Measurements from ENCODE around the gene MAB21L4.

The MAB21L4 gene

DNA sequence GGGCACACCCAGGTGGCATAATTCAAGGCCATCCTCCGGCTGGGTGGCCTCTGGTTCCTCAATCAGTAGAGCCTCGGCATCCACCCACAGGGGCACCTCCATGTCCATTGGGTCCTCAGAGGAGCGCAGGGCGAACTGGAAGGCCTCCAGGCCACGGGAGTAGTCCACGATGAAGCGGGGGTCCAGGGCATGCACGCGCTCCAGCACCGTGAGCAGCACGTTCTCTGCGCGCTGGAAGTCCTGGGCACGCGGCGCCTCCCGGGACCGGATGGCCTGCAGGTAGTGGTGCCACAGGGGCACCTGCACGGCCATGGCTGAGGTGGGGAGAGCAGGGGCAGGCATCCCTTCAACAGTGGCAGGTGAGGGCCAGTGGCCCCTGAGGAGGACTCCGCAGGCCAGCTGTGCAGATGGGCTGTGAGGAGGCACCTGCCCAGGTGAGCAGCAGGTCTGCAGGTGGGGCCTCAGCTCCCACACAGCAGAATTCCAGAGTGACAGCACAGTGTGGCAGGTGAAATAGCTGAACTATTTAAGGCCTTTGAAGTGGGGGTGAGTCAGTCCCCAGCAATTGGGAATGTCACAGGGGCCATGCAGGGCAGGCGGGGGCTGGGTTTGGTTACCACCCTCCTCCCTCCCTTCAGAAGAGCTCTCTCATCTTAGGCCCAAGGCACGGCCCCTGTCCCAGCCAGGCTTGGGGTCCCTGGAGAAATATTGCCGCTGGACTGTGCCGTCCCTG, at the start of gene MAB21L4:
Gene MAB21L4, minus strand, starts transcription at position 501 of the 733 bp plus-strand sequence. Its CDS starts 159 bp downstream, at position 342.
- TF ChIP-seq, protein P1, sequence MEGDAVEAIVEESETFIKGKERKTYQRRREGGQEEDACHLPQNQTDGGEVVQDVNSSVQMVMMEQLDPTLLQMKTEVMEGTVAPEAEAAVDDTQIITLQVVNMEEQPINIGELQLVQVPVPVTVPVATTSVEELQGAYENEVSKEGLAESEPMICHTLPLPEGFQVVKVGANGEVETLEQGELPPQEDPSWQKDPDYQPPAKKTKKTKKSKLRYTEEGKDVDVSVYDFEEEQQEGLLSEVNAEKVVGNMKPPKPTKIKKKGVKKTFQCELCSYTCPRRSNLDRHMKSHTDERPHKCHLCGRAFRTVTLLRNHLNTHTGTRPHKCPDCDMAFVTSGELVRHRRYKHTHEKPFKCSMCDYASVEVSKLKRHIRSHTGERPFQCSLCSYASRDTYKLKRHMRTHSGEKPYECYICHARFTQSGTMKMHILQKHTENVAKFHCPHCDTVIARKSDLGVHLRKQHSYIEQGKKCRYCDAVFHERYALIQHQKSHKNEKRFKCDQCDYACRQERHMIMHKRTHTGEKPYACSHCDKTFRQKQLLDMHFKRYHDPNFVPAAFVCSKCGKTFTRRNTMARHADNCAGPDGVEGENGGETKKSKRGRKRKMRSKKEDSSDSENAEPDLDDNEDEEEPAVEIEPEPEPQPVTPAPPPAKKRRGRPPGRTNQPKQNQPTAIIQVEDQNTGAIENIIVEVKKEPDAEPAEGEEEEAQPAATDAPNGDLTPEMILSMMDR (IDR thresholded peaks at IDR 0.05; ENCODE audit: low read depth, low read length), result no peak
- no peaks in the 10 kb centered on the region for H3K36me3 ChIP-seq
- H3K4me3 ChIP-seq (ENCODE audit: low read depth, low read length), result no peak within 1 kb of the TSS
- DNase-seq, result no peak
- H3K27ac ChIP-seq, result no peak within 1 kb of the TSS
- no peaks in the 10 kb centered on the region for H3K27me3 ChIP-seq (ENCODE audit: insufficient read depth, low read depth, severe bottlenecking)
- no peaks in the 10 kb centered on the region for H3K9me3 ChIP-seq (ENCODE audit: severe bottlenecking)

GRCh38 chr2:240936106-240936505, 40.1 kb upstream of the MAB21L4 start:
- no peaks in the 10 kb centered on the region for H3K27me3 ChIP-seq (ENCODE audit: insufficient read depth, low read depth, severe bottlenecking)
- TF ChIP-seq, protein P1 (IDR thresholded peaks at IDR 0.05; ENCODE audit: low read depth, low read length), result no peak
- no peak overlapping the region for H3K4me3 ChIP-seq (ENCODE audit: low read depth, low read length)
- H3K9me3 ChIP-seq (ENCODE audit: severe bottlenecking), result peaks cover 3% of the 10 kb centered on the region
- H3K36me3 ChIP-seq, result no peaks in the 10 kb centered on the region
- no peak overlapping the region for H3K27ac ChIP-seq
- DNase-seq, result no peak

GRCh38 chr2:240935103-240935876, 39.3 kb upstream of the MAB21L4 start:
- peak; percentile 4 for DNase-seq
- TF ChIP-seq, protein P1 (IDR thresholded peaks at IDR 0.05; ENCODE audit: low read depth, low read length), result no peak
- no peaks in the 10 kb centered on the region for H3K27me3 ChIP-seq (ENCODE audit: insufficient read depth, low read depth, severe bottlenecking)
- H3K36me3 ChIP-seq, result no peaks in the 10 kb centered on the region
- H3K9me3 ChIP-seq (ENCODE audit: severe bottlenecking), result peaks cover 3% of the 10 kb centered on the region
- H3K4me3 ChIP-seq (ENCODE audit: low read depth, low read length), result no peak overlapping the region
- H3K27ac ChIP-seq, result no peak overlapping the region

DNA sequence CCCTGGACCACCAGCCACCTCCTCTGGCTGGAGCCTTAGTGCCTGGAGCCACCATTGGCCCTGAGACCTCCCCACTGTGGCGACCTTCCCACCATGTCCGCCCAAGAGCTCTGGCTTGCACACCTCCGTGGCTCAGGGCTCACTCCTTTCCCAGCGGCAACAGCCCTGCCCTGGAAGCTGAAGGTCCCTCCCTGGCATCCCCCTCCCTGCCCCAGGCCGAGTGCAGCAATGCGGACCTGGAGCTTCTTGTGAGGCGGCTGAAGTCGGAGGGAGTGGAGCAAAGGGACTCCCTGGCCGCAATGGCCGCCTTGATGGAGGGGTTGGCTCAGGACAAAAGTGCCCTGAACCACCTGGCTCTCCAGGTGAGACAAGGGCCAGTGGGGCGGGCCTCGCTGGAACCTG, 38.7 kb upstream of the MAB21L4 start:
- peak; percentile 5 for DNase-seq
- no peak overlapping the region for H3K4me3 ChIP-seq (ENCODE audit: low read depth, low read length)
- peaks cover 3% of the 10 kb centered on the region for H3K9me3 ChIP-seq (ENCODE audit: severe bottlenecking)
- no peak overlapping the region for H3K27ac ChIP-seq
- TF ChIP-seq, protein P1 (IDR thresholded peaks at IDR 0.05; ENCODE audit: low read depth, low read length), result no peak
- H3K36me3 ChIP-seq, result no peaks in the 10 kb centered on the region
- no peaks in the 10 kb centered on the region for H3K27me3 ChIP-seq (ENCODE audit: insufficient read depth, low read depth, severe bottlenecking)

DNA sequence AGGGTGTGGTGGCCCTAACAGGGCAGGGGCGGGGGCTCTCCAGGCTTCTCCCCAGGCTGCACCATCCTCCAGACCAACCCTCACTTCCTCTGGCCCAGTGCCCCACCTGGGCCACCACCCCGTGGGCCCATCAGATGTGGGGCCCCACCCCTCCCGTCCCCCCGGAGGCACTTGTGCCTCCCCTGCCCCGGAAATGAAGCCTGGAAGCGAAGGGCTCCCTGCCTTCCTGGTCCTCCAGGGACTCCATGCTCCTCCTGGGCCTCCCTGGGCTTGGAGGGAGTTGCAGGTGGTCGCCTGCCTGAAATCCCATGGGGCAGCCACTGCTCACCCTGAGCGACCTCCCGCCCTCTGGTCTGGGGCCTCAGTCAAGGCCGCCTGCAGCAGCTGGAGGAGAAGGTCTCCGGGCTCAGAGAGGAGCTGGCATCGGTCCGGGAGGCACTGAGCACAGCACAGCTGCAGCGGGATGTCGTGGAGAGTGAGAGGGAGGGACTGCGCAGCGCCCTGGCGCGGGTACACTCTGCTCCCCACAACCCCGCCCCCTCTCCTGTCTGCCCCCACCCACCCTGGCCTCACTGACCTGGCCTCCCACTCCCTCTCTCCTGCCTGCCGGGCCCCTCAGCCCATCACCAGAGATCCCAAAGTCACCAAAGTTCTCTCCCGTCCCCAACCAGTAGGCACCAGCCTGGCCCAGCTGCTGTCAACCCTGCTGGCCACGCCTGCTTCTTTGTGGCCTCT, 38.2 kb upstream of the MAB21L4 start:
- Histone ChIP-seq H3K27me3 (ENCODE audit: insufficient read depth, low read depth, severe bottlenecking) (no peaks in the 10 kb centered on the region), H3K4me3 (ENCODE audit: low read depth, low read length) (no peak overlapping the region), H3K36me3 (no peaks in the 10 kb centered on the region), H3K9me3 (ENCODE audit: severe bottlenecking) (peaks cover 3% of the 10 kb centered on the region), H3K27ac (no peak overlapping the region)
- DNase-seq, result peak; percentile 6
- TF ChIP-seq, protein P1 (IDR thresholded peaks at IDR 0.05; ENCODE audit: low read depth, low read length), result no peak

Measured in WERI-Rb-1 (cell line).